Renal cortex interstitium (tissue), 11 donors: Measurements from ENCODE around the gene GLI3. TPM values are rescaled to one million over a fixed set of nuclear protein-coding genes. Genes with fewer than 3 reads are reported as not detected.

Experiments used
- DNase-seq, 11 donors: peaks; one replicate each; pipeline ENCODE4 v3.0.0-alpha.2; 2013; ENCODE audit warnings: low read depth in 9 of 11, low spot score in 4 of 11; ENCODE audit errors: extremely low read depth in 1 of 11
- polyA plus RNA-seq, 3 donors: library from polyadenylated mRNA; unstranded; fragments of 120-200 nt; gene quantifications; one replicate each; pipeline ENCODE4 v1.2.1, GENCODE V29; 2013; ENCODE audit not compliant: insufficient read length in 3 of 3

GLI3 gene
- polyA plus RNA-seq, 3 donors, result 15.1 to 17.7 (median 16.2) TPM

- DNase-seq, result no peak
Observed at GRCh38 chr7:42238709-42239366, 1.8 kb upstream of the GLI3 start.

GRCh38 chr7:42237811-42238541 is 967 bp upstream of the GLI3 start:
- DNase-seq, result peak in 4 of 11 donors; percentile 62 to 77 (median 66)

GRCh38 chr7:42236266-42236975 is 588 bp downstream of the GLI3 start:
- peak in 4 of 11 donors; percentile 54 to 67 (median 63) for DNase-seq

- no peak for DNase-seq
Observed at GRCh38 chr7:42235741-42236161, 1.3 kb downstream of the GLI3 start.

- DNase-seq, result no peak
Observed at GRCh38 chr7:42234736-42235135, 2.3 kb downstream of the GLI3 start.

GRCh38 chr7:42233695-42234331 is 3.2 kb downstream of the GLI3 start:
- no peak for DNase-seq

- no peak for DNase-seq
Observed at GRCh38 chr7:42233171-42233570, 3.8 kb downstream of the GLI3 start.

GRCh38 chr7:42232275-42232674 is 4.7 kb downstream of the GLI3 start:
- peak in 1 of 11 donors; percentile 25 for DNase-seq

- DNase-seq, result no peak
Observed at GRCh38 chr7:42231043-42231787, 5.8 kb downstream of the GLI3 start.

- peak in 1 of 11 donors; percentile 29 for DNase-seq
Observed at GRCh38 chr7:42227936-42228591, 8.9 kb downstream of the GLI3 start.

GRCh38 chr7:42227541-42227935 is 9.5 kb downstream of the GLI3 start:
- DNase-seq, result peak in 1 of 11 donors; percentile 41

- no peak for DNase-seq
Observed at GRCh38 chr7:42227021-42227420, 10.0 kb downstream of the GLI3 start.

- DNase-seq, result peak in 1 of 11 donors; percentile 30
Observed at GRCh38 chr7:42226354-42226941, 10.6 kb downstream of the GLI3 start.

GRCh38 chr7:42224391-42225003 is 12.5 kb downstream of the GLI3 start:
- DNase-seq, result no peak

GRCh38 chr7:42222891-42223290 is 14.1 kb downstream of the GLI3 start:
- DNase-seq, result no peak

- DNase-seq, result no peak
Observed at GRCh38 chr7:42222125-42222524, 14.9 kb downstream of the GLI3 start.

- no peak for DNase-seq
Observed at GRCh38 chr7:42221304-42221703, 15.7 kb downstream of the GLI3 start.

- no peak for DNase-seq
Observed at GRCh38 chr7:42219447-42219846, 17.6 kb downstream of the GLI3 start.
